ES-I3 (cell line): ENCODE data around the gene PRR14.
"Not testable (repeated sequence)": the region's sequence is repeated elsewhere in the genome, so short reads cannot be mapped to it uniquely, and the experiment has no call there.

Experiments
- H3K36me3 ChIP-seq: 2 replicates; pipeline ENCODE4 v1.6.1; 2013; ENCODE audit warnings: mild to moderate bottlenecking, low read length, control low read depth, moderate library complexity; ENCODE audit not compliant: insufficient read depth
- H3K4me1 ChIP-seq: 2 replicates; pipeline ENCODE4 v1.6.1; 2013; ENCODE audit warnings: mild to moderate bottlenecking, control low read depth, low read length; ENCODE audit not compliant: insufficient read depth
- H3K9ac ChIP-seq: 2 replicates; pipeline ENCODE4 v1.6.1; 2013; ENCODE audit warnings: low read depth, mild to moderate bottlenecking, low read length, moderate library complexity
- H3K9me3 ChIP-seq: 2 replicates; pipeline ENCODE4 v1.6.1; 2013; ENCODE audit warnings: mild to moderate bottlenecking, low read length, moderate library complexity; ENCODE audit not compliant: control insufficient read depth, insufficient read depth

The PRR14 gene

DNA sequence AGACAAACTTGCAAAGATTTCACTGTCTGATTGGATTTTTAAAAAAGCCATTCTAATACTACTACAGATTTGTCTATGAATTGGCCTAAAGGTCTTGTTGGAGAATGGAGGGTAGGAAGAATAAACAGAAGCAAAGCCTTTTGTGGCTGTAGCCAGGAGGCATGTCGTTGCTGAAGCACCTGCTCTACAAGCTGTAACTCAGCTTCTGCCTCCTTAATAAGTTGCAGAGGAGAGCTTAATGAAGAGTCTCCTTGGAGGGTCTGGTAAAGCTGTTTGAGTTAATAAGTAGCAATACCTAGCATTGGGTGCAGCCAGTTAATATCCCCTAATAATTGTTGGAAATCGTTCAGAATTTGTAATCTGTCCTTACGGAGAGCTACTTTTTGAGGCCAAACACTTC lies 30.6 kb upstream of the PRR14 start:
- Histone ChIP-seq H3K9ac (no peak overlapping the region), H3K36me3 (no peaks in the 10 kb centered on the region), H3K4me1 (no peaks in the 10 kb centered on the region), H3K9me3 (no peaks in the 10 kb centered on the region)

- Histone ChIP-seq H3K9me3 (no peaks in the 10 kb centered on the region), H3K9ac (no peak overlapping the region), H3K4me1 (no peaks in the 10 kb centered on the region), H3K36me3 (no peaks in the 10 kb centered on the region)
Measured at GRCh38 chr16:30621765-30622164, 29.0 kb upstream of the PRR14 start.

GRCh38 chr16:30622455-30623032 lies 28.2 kb upstream of the PRR14 start:
- Histone ChIP-seq H3K9ac (no peak overlapping the region), H3K36me3 (no peaks in the 10 kb centered on the region), H3K4me1 (no peaks in the 10 kb centered on the region)

DNA sequence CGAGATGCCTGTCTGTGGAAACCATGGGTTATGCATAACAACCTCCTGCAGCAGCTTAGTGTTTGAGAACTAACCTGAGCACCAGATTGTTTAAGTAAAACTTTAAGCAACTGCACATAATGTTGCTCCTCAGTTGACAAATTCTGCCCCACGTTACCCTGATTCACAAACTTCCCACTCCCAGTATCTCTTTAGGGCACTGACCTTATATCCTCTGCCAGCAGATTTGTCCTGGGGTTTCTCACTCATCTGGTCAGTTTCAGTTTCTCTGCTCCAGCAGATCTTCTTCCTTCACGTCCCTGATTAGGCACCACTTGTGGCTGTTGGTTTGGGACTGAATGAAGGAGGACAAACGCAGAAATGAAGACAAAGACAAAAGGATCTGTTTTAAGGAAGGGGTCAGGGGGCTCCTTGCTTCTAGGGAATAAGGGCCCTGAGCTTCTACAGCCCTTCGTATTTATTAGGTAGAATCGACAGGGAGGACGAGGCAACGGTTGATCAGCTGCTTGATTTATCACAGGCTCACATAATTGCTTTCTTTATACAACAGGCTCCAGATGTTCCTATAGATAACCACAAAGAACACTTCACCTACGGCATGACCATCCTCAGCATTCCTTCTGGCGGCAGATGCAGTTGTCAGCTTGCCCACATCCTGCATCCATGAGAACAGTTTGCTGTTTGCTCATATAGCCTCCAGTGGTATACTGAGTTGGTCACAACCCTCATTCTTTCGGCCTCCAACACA lies 27.1 kb upstream of the PRR14 start:
- H3K9ac ChIP-seq = no peak overlapping the region
- H3K4me1 ChIP-seq = no peaks in the 10 kb centered on the region
- H3K36me3 ChIP-seq = no peaks in the 10 kb centered on the region
- H3K9me3 ChIP-seq = no peaks in the 10 kb centered on the region

More at GRCh38 chr16:30622455-30623032, 28.2 kb upstream of the PRR14 start:
- H3K9me3 ChIP-seq = no peaks in the 10 kb centered on the region

DNA sequence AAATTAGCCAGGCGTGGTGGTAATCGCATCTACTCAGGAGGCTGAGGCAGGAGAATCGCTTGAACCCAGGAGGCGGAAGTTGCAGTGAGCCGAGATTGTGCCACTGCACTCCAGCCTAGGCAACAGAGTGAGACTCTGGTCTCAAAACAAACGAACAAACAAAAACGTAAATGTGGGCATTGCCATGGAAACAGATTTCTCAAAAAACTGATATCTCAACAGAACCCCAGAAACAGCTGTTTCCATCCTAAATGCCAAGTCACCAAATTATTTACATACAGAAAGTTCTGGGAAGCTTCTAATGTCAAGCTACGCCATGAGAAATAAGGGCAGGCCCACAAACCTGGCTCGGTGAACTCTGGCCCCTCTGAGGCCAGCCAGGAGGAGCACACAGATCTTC lies 24.5 kb upstream of the PRR14 start:
- no peaks in the 10 kb centered on the region for H3K4me1 ChIP-seq
- no peaks in the 10 kb centered on the region for H3K36me3 ChIP-seq
- H3K9me3 ChIP-seq = no peaks in the 10 kb centered on the region
- no peak overlapping the region for H3K9ac ChIP-seq

- Histone ChIP-seq H3K9me3 (no peaks in the 10 kb centered on the region), H3K36me3 (no peaks in the 10 kb centered on the region), H3K9ac (peak overlapping the region; percentile 12; the same call in 1 of the 2 replicates), H3K4me1 (no peaks in the 10 kb centered on the region)
Measured at GRCh38 chr16:30628628-30629540, 21.9 kb upstream of the PRR14 start.

- H3K9me3 ChIP-seq, H3K36me3 ChIP-seq, H3K4me1 ChIP-seq, H3K9ac ChIP-seq: not testable (repeated sequence)
Measured at GRCh38 chr16:30632454-30632853, 18.3 kb upstream of the PRR14 start.

DNA sequence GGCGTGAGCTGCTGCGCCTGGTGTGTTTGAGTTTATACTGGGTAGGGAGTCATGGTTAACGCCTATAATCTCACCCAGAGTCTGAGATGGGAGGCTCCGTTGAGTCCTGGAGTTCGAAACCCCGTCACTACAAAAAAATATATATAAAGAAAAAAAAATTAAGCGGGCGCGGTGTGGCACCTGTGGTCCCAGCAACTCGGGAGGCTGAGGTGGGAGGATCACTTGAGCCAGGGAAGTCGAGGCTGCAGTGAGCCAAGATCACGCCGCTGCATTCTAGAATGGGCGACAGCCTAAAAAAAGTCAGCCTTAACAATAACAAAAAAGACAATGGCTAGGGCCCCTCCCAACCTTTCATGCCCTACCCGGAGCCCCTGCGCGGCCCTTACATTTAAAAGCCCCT lies 17.2 kb upstream of the PRR14 start:
- Histone ChIP-seq H3K9me3 (no peaks in the 10 kb centered on the region), H3K4me1 (no peaks in the 10 kb centered on the region), H3K9ac (peak overlapping the region; percentile 58; the same call in 1 of the 2 replicates), H3K36me3 (no peaks in the 10 kb centered on the region)

- no peaks in the 10 kb centered on the region for H3K36me3 ChIP-seq
- no peak overlapping the region for H3K9ac ChIP-seq
- H3K9me3 ChIP-seq = no peaks in the 10 kb centered on the region
- H3K4me1 ChIP-seq = no peaks in the 10 kb centered on the region
Measured at GRCh38 chr16:30636599-30636998, 14.2 kb upstream of the PRR14 start.

- not testable (repeated sequence) for H3K9ac ChIP-seq, H3K4me1 ChIP-seq, H3K9me3 ChIP-seq, H3K36me3 ChIP-seq
Measured at GRCh38 chr16:30637139-30637538, 13.6 kb upstream of the PRR14 start.

DNA sequence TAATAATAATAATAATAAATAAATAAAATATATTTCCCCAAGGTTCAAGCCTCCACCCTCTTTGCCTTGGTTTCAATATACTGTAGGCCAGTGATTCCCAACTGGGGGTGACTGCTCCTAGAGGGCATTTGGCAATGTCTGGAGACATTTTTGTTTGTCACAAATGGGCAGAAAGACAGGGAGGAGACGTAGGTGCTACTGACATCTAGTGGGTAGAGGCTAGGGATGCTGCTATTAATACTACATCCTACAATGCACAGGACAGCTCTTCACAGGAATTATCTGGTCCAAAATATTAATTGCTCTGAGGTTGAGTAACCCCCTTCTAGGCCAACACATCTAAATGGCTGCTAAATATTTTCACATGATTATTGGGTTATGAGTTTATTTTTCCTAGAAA lies 12.8 kb upstream of the PRR14 start:
- Histone ChIP-seq H3K4me1 (no peaks in the 10 kb centered on the region), H3K9me3 (no peaks in the 10 kb centered on the region), H3K9ac (no peak overlapping the region), H3K36me3 (no peaks in the 10 kb centered on the region)

DNA sequence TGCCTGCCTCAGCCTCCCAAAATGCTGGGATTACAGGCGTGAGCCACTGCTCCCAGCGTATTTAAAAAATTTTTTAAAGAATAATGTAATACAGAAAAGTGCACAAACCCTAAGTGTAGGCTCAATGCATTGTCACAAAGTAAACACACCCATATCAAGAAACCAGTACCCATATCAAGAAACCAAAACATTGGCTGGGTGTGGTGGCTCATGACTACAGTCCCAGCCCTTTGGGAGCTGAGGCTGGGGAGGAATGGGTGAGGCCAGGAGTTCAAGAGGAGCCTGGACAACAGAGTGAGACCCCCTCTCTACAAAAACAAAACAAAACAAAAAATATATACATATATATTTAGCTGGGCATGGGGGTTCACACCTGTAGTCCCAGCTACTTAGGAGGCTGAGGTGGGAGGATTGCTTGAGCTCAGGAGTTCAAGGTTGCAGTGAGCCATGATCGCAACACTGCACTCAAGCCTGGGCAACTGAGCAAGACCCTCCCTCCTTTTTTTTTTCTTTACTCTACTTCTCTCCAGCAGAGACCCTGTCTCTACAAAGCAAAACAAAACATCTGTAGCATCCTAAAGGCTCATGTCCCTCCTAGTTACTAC lies 9.3 kb upstream of the PRR14 start:
- Histone ChIP-seq H3K9ac (no peak overlapping the region), H3K36me3 (no peaks in the 10 kb centered on the region), H3K9me3 (no peaks in the 10 kb centered on the region), H3K4me1 (no peaks in the 10 kb centered on the region)

GRCh38 chr16:30644334-30644830 lies 6.4 kb upstream of the PRR14 start:
- Histone ChIP-seq H3K4me1 (no peaks in the 10 kb centered on the region), H3K36me3 (no peaks in the 10 kb centered on the region), H3K9ac (no peak overlapping the region), H3K9me3 (no peaks in the 10 kb centered on the region)

DNA sequence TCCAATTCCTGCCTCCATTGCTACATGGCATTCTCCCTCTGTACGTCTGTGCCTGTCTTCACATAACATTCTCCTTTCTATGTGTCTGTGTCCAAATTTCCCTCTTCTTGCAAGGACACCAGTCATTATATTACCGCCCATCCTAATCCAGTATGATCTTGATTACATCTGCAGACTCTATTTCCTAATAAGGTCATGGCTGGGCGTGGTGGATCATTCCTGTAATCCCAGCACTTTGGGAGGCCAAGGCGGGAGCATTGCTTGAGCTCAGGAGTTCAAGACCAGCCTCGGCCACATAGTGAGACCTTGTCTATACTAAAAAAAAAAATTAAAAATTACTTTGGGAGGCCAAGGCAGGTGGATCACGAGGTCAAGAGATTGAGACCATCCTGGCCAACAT lies 5.0 kb upstream of the PRR14 start:
- Histone ChIP-seq H3K9me3 (no peaks in the 10 kb centered on the region), H3K9ac (no peak overlapping the region), H3K36me3 (no peaks in the 10 kb centered on the region), H3K4me1 (no peaks in the 10 kb centered on the region)
